ENCODE results near the gene NCAM1.

NCAM1 gene

DNA sequence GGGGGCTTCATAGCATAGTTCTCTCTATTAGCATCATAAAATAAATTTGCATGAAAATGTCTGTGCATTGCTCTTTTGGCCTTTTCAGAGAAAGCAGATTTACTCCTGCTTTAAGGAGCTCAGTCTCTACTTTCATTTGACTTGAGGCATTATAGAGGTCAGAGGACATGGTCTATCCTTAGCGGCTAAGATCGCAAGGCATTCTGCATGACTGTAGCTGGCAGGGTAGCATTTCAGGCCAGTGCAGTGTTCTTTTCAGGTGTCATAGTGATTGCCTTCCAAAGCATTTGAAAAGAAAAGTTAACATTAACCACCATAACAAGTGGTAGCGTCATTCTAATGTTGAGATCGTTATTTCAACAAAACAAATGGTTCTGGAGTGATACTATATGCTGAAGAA lies 126.5 kb downstream of the NCAM1 start:
- no peak for DNase-seq (ENCODE audit: low spot score)

- DNase-seq (ENCODE audit: low spot score) = no peak
Observed at GRCh38 chr11:113090716-113091480, 129.7 kb downstream of the NCAM1 start.

DNA sequence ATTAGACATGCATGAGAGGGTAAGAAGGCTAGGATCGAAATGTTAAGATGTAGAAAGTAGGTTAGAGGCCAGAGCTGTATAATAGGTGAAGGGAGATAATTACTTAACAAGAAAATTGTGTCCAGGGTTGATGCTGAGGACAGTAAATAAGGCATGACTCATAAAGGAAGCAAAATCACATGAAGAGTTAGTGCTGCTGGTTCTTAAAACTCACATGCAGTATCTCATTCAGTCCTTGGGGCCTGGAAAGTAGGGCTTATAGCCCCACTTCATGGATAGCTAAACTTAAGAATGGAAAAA lies 130.2 kb downstream of the NCAM1 start:
- no peak for DNase-seq (ENCODE audit: low spot score)

- DNase-seq (ENCODE audit: low spot score) = no peak
Observed at GRCh38 chr11:113096648-113097047, 135.4 kb downstream of the NCAM1 start.

DNA sequence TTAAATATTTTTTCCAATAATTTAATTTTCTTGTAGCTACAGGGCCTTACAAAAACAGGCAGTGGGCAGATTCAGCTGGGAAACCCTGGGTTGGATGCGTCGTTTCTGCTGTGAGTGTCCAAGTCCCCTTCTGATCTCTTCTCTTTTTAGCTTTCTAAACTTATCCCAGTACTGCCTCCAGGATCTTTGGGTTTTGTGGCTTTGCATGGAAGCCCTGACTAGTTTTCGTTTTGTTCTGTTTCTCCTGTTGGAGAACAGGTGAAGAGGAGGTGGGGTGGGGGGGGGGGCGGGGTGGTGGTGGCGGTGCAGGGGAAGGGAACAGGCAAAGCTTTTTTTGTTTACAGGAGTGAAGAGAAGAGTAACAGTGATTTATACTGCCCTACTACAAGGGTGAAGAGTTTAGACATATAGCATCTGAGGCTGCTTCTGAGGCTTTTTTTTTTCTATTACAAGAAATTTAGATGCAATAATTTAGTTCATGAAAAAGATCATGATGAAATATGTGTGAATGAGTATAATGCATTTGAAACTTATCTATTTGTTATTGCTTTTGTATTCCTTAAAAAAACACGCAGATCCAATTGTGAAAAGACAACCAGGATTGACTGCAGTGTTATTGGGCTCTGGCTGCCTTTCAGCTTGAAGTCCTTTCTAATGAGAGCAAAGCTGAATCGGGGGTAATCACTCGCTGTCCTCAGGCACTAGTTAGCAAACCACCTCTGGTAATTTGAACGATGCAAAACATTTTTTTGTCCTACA lies 142.9 kb downstream of the NCAM1 start:
- no peak for DNase-seq (ENCODE audit: low spot score)

- DNase-seq (ENCODE audit: low spot score) = no peak
Observed at GRCh38 chr11:113104691-113105251, 143.6 kb downstream of the NCAM1 start.

- DNase-seq (ENCODE audit: low spot score) = no peak
Observed at GRCh38 chr11:113105592-113105991, 144.4 kb downstream of the NCAM1 start.

GRCh38 chr11:113106507-113106906 lies 145.3 kb downstream of the NCAM1 start:
- no peak for DNase-seq (ENCODE audit: low spot score)

- DNase-seq (ENCODE audit: low spot score) = no peak
Observed at GRCh38 chr11:113110046-113110445, 148.8 kb downstream of the NCAM1 start.

DNA sequence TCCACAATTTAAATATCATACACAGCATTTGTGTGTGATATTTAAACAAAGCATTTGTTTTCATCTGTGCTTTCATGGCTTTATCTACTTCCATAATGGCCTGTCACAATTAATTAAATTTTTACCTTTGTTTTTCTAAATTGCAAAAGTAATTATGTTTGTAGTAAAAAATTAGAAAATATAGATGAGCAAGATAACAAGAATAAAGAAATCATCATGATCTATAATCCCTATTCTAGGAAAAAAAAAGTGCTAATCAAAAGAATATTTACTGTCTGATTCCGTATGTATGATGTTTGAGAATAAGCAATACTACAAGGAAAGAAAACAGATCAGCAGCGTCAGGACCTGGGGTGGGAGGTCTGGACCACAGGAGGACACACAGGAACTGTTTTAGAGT lies 149.9 kb downstream of the NCAM1 start:
- no peak for DNase-seq (ENCODE audit: low spot score)

DNA sequence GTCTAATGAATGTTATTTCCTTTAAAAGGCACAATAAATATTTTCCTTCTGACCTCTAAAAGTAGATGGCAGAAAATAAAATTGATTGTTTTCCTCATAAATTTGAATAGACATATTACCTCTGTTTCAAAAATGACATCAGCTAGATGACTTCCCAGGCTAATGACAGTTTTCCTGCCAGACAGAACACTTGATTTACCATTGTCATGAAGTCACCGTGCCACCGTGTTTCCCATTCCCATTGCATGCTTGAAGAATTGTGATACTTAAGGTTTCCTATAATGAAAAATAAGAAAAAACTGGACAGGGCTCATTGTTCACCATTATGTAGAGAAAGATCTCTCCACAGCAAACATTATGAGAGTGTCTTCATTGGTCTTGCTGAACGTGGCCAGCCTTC lies 151.1 kb downstream of the NCAM1 start:
- DNase-seq (ENCODE audit: low spot score) = no peak

- no peak for DNase-seq (ENCODE audit: low spot score)
Observed at GRCh38 chr11:113113801-113114704, 152.8 kb downstream of the NCAM1 start.

GRCh38 chr11:113114705-113115027 lies 153.4 kb downstream of the NCAM1 start:
- DNase-seq (ENCODE audit: low spot score) = no peak

- no peak for DNase-seq (ENCODE audit: low spot score)
Observed at GRCh38 chr11:113118104-113118503, 156.9 kb downstream of the NCAM1 start.

DNA sequence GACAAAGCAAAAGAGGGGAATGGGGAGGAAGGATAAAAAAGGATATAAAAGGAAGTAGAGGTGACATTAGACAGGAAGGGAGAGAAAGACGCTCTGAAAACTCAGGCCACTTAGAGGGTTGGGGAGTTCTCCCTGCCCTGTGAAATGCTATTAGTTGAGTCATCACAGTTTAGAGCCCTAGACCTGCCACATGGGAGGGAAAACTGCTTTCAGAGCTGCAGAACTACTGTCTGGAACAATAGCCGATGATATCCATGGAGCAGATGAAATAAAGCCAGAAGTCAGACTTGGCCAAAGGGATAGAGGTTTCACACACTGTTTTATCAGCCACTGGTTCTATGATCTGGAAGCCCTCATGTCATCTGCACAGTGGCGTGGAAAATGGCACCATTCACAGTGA lies 157.9 kb downstream of the NCAM1 start:
- no peak for DNase-seq (ENCODE audit: low spot score)

- DNase-seq (ENCODE audit: low spot score) = no peak
Observed at GRCh38 chr11:113119966-113120736, 158.9 kb downstream of the NCAM1 start.

- no peak for DNase-seq (ENCODE audit: low spot score)
Observed at GRCh38 chr11:113121746-113122145, 160.5 kb downstream of the NCAM1 start.

GRCh38 chr11:113124006-113124405 lies 162.8 kb downstream of the NCAM1 start:
- no peak for DNase-seq (ENCODE audit: low spot score)

GRCh38 chr11:113124578-113124977 lies 163.4 kb downstream of the NCAM1 start:
- no peak for DNase-seq (ENCODE audit: low spot score)

DNA sequence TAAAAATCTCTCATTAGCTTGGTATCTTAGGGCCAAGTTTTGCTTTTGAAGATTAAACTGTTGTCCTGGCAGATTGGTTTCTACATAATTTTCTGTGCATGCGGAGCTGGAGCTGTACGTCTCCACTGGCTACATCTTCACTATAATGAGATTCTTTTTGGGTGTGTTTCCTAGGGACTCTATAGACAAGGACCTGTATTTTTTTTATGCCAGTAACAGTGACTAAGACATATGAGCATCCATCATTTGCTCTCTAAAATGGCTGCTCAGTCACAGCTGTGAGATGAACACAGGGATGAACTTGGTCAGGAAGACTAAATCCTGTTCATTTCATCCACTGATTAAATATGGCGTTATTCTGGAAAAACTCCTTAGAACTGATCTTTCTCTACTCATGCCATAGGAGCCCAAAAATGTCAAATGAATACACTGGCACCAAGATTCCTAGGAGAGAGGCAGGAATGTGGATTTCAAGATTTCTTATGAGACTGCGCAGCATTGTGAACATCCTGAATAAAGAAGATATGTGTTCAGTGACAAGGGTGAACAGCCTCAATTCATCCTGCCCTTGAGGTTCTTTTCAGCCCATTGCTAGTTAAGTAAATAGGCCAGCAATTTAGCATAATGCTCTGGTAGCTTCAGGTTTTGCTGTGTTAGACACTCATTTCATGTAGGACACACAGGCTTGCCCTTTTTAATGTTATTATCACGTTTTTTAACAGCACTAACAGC lies 168.2 kb downstream of the NCAM1 start:
- DNase-seq (ENCODE audit: low spot score) = no peak

Measured in hematopoietic multipotent progenitor cell treated with erythropoietin and hydrocortisone succinate and interleukin-3 and kit ligand, for 17 days (in vitro differentiated cells).